ENCODE results near the gene ZP1.

ZP1 gene

DNA sequence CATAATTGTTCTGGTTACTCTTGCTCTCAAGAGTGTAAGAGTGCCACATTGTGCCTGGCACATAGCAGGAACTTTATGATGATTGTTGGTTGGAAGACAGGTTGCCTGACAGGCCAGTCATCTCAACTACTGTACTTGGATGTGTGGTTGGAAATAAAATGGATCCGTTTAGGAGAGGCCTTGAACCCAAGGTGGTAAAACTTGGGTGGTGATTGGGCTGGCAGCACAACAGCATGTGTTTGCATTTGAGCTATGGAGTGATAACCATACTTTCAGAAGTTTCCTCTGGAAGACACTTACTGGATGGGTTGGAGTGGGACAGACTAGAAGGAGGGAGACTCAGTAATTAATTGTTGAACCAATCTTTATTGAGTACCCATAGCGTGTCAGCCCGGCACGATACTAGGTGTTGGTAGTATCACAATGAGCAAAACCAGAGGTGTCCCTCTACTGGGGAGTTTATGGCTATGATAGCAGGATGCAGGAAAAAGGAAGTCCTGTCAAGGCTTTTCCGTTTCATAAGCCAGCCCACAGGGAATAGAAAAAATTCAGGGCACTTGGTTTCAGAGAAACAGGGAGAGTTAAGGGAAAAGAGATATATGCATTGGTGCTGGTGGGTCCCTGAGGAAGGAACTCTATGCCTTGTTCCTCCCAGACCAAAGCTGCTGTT is 43.5 kb downstream of the ZP1 start:
- DNase-seq: no peak

DNA sequence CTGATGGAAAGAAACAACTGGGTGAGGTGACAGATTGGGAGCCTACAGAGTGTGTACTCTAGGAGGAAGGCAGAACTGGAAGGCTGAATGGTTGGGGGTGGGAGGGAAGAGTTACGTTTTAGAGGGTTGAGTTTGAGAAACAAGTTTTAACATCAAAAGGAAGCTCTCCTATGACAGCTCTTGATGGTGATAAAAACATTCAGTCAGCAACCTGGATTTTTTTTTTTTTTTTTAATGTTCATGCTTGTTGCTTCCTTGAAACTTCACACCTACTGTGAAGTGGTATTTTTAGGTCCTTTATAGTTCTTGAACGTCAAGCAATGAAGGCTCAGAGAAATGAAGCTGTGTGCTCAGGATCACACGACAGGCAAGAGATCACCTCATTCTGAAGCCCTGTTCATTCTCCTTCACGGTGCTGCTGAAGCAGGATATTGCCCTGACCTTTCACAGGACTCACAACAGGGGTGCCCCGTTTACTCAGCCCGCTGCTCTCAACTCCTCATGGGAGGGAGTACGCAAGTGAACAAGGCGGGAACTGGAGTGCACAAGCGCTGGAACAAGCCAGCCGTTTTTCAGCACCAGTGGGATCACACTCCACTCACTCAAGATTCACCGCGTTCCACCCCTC is 45.0 kb downstream of the ZP1 start:
- peak; percentile 47 for DNase-seq

DNA sequence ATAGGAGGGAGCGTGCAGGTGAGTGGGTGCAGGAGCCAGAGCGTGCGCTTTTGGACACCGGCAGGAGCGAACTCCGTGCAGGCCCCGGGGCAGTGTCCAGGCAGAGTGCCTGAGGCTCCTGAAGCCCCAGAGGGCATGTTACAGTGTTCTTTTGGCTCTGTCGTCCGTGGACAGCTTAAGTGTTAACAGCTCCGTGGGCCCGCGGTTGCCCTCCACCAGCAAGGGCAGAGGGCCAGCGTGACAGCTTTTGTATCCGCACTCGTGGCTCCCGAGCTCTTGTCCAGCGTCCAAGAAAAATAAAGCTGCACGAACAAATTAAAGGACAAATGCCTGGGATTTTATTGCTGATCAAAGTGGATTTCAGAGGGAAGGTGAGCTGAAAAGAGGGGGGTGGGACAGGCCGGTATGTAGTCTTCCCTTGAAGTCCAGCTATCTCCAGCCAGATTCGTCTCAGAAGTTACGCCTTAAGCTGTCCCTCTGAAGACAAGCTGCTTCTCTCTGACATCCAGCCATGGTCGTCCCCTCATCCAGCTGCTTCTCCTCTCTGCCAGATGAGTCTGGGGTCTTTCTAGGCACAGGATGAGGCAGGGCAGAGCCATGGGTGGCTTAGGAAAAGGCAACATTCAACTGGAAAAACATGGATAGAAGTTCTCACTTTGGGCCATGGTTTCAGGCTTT is 45.6 kb downstream of the ZP1 start:
- DNase-seq: peak; percentile 19

DNA sequence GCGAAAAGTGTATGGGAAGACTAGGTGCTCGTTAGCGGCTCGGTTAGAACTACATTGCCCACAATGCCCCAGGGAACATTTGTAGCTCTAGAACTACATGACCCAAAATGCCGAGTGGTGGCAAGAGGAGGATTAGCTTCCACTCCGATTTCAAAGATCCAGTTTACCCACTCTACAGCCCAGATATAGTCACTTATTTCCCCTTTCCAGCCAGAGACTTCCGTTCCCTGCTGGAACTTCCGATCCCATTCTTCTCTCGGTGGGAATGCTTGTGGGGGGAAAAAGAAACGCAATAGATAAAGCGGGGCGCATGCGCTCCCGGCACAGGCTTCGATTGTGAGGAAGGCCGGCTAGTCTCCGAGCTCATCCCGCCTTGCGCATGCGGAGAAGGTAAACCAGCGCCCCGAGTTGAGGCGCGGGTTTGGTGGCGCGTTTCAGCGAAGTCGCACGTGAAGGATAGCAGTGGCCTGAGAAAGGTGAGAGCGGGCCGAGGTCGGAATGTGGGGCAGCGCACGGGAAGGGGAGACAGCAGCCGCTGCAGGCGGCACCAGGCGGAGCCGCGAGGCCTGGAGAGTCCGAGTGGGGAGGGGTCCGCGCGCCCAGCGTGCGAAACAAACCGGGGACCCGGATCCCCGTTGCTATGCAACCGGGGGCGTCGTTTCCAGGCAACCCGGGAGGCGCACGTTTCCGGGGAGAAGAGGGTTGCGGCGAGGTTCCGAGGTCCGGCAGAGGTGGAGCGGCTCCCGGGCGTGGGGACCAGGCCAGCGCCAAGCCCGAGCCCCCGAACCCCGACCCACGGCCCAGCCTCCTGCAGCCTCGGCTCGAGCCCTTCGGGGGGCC is 46.7 kb downstream of the ZP1 start, which contains the start of gene TMEM109:
TSS of gene TMEM109 (plus strand) at position 366 of the 840 bp plus-strand sequence. CDS start 5,536 bp downstream, outside the sequence.
- peak; percentile 85 for DNase-seq

DNA sequence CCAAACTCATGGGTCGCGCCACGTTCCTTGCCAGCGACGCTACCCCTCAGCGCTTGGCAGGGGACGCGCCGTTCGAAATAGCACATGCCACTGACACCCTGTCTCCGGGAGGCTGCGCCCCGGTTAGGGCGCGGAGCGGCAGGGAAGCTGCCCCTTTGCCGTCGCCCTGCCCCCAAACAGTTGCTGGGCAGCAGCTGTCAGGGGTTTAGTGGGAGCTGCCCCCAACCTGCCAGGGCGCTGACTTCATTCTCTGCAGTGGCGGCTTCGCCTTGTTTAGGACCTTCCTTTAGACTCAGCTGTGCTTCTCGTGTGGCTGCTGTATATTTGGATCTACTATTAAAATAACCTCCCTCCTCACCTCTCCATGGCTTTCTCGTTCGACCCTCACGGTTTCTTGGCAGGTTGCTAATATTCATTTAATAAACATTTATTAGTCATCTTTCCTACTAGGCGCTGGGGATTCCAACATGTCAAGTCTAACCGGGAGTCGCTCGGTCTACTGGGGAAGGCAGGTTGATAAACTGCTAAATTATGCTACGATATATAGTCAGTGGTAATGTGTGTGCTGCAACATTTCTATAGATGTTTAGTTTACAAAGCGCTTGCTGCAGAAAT is 47.4 kb downstream of the ZP1 start:
- peak; percentile 56 for DNase-seq

DNA sequence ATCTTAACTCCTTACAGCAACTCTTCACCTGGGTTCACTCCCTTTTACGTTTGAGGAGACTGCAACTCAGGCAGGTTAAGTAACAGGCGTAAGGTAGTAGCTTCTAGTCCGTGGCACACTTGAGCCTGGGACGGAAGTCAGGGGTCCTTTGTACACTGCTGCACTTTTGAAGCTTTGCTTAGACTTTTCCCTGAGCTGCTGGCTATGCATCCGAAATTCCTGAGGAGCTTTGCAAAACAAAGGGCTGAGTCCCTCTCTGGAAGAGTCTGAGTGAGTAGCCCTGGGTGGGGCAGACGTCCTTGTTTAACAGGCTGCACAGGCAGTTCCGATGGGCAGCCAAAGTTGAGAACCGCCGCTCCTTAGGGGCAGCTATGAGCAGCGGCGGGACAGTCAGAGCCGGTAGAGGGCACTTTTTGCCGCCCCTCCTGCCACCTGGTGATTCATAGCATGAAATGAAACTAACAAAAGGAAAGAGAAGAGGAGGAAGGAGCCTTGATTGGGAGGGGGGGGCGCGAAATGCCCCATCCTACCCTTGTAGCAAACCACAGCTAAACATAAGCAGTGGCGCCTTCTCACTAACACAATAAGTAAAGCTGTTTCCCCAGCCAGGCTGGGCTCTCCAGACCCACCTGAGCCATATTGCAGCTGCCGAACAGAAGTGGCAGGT is 48.0 kb downstream of the ZP1 start:
- peak; percentile 68 for DNase-seq

DNA sequence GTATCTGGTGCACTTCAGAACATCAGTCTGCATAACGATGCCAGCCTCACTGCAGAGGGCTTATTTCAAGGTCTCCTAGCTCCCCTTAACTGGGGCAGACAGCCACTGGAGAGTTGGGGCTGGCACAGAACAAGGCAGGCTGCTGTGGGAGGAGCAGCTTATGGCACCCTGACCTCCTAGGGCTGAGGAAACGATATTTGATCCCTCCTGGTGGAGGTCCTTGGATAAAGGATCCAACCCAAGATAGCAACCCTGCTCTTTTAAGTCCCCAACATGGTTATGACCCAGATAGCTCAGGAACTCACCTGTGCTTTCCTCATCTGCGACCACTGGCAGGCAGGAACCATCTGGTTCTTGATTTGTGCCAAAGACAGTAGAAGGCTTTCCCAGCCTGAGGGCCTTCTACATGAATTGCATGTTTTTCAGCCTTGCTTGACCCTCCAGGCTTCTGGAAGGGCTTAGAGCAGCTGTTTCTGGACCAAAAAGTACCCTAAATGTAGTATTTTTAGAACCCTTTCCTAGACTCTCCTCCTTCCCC is 49.4 kb downstream of the ZP1 start:
- DNase-seq: peak; percentile 17

DNA sequence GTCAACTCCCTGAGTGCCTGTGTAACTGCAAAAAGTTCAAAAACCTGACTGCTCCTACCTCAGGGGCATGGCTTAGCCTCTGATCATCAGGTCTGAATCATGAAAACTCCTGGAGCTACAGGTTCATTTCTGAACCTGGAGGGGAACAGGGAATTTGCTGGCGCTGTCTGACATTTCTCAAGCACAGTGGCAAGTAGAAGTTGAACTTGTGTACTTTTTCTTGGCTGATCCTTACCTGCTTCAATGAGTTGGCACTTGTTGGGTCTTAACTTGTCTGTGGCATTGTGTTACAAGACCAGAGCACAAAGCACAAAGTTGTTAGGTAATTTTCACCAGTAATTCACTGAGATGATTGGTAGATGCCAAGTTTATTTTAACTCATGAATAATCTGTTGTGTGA is 49.9 kb downstream of the ZP1 start:
- no peak for DNase-seq

DNA sequence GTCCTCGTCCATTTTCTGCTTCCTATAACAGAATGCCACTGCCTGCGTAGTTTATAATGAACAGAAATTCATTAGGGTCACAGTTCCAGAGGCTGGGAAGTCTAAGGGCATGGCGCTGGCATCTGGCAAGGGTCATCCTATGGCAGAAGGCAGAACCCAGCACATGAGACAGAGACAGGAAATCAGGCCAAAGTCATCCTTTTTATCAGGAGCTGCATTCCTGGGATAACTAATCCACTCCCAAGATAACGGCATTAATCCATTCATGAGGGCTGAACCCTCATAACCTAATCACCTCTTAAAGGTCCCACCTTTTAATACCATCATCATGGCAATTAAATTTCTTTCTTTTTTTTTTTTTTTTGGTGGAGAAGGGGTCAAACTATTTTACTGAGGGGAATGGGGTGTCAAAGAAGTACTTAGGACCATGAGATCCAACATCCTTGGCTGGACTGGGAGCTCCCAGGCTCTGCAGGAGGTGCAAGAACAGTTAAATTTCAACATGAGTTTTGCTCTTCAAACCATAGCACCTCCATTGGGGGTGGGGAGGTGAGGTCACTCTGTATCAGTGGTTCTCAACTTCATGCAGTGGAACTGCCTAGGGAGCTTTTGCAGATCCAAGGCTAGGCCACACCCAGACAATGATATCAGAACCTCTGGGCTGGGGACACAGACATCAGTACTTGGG is 51.1 kb downstream of the ZP1 start:
- no peak for DNase-seq

DNA sequence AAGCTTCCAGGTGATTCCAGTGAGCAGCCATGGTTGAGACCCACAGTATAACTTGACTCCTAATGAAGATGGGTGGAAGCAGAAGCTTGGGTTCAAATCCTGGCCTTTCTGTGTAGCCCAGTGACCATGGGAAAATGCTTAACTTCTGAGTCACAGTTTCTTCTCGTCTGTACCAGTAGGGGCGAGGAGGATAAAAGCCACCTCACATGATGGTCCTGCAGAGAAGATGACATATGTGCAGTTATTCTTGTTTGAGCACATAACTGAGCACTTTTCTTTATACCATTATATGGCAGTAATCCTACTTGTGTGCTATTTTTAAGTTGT is 51.6 kb downstream of the ZP1 start:
- no peak for DNase-seq

DNA sequence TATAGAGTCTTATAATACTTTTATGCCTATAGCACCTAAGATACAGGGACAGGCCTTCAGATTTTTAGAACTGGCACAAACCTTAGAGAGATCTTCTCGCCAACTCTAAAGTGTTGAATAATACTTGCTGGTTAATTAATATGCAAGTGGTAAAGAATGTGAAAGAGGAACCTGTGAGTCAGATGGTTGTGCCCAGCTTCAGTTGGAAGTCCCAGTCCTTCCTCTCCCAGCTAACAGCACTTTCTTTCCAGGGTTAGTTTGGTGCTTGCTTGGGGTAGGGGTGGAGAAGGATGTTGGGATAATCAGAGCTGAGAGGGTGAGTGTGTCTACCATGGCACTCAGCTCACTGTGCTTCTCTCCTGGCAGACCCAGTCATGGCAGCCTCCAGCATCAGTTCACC is 52.0 kb downstream of the ZP1 start:
- no peak for DNase-seq

DNA sequence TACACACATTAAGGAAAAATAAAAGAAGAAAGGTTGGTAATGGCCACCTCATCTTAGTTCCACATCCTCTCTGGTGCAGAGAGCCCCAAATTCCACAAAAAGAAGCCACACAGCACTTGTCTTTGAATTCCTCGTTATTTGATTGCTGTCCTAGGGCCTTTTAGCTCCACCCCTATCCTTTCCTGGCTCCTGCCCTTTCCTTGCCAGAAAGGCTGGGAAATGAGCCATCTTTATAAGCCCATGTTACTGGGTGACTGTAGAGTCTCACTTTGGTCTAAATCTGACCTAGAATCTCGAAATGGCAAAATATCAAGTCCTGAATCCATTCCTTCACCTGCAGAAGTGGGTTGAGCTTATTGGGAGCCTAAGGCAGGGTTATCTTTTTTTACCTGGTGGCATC is 52.6 kb downstream of the ZP1 start:
- no peak for DNase-seq

DNA sequence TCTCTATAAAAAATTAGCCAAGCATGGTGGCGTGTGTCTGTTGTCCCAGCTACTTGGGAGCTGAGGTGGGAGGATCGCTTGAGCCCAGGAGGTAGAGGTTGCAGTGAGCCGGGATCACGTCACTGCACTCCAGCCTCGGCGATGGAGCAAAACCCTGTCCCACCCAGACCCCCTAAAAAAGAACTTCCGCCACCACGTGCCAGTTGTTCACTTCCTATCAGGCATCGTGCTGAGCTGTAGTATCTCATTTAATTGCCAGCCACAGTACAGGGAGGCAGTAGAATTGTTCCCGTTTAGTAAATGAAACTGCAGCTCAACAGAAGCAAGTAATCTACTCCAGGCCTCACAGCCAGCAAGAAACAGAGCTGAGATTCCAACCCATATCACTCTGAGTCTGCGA is 53.9 kb downstream of the ZP1 start:
- DNase-seq: no peak

DNA sequence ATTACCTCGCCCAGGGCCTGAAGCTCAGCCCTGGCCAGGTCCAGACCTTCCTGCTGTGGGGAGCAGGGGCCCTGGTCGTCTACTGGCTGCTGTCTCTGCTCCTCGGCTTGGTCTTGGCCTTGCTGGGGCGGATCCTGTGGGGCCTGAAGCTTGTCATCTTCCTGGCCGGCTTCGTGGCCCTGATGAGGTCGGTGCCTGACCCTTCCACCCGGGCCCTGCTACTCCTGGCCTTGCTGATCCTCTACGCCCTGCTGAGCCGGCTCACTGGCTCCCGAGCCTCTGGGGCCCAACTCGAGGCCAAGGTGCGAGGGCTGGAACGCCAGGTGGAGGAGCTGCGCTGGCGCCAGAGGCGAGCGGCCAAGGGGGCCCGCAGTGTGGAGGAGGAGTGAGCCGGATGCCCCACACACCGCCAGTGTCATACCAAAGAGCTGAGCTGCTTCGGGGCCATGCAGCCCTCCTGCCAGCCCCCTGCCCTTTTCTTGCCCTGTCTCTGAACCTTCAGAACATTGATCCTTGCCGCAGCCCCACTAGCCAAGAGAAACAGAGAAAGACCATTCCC is 54.5 kb downstream of the ZP1 start:
- no peak for DNase-seq

DNA sequence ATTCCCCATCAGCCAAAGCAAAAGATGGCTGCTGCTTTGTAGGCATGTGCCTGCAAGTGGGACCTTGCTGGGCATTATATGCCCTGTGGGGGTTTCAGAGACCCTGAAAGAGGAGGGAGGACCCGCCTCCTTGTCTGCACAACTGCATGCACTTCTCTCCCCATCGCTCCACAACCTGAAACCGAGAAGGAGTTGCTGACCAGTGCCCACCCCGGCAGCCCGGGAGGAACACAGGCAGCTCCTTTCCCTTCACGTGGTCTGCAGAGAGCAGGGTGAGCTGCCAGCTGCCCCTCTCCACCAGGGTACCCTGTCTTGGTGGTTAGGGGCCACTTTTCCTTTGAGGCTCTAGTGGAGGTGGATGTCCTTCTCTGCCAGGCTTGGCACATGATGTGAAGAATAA is 55.6 kb downstream of the ZP1 start:
- DNase-seq: no peak

DNA sequence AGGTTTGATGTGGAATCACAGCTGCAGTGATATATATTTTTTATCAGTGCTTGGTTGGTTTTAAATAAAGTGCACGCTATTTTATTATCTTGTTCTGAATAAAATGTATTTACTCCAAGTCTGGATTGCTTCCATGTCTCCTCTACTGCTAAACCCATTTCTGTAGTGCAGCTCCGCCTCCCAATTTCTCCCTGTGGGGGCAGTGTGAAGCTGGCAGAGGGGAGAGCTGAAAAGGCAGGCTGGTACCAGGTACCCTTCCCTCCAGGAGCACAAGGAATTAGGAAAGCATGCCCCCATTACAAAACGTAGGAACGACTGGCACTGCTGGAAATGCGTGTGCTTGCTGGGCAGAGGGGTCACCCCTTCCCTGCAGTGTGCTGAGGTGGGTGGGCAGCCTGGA is 56.0 kb downstream of the ZP1 start:
- DNase-seq: no peak

DNA sequence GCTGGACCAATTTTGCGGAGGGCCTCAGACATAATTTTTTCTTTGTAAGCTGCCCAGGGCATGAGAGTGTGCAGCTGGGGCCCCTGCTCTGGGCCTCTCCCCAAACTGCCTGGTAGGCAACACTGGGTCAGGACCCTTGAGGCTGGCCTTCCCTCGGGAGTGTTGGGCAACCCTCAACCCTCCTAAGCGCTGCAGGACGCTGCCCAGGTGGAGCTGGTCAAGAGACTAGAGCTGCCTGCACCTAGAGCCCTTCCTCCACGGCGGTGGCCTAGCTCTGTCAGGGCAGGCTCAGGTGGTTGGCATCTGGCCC is 56.4 kb downstream of the ZP1 start:
- no peak for DNase-seq

DNA sequence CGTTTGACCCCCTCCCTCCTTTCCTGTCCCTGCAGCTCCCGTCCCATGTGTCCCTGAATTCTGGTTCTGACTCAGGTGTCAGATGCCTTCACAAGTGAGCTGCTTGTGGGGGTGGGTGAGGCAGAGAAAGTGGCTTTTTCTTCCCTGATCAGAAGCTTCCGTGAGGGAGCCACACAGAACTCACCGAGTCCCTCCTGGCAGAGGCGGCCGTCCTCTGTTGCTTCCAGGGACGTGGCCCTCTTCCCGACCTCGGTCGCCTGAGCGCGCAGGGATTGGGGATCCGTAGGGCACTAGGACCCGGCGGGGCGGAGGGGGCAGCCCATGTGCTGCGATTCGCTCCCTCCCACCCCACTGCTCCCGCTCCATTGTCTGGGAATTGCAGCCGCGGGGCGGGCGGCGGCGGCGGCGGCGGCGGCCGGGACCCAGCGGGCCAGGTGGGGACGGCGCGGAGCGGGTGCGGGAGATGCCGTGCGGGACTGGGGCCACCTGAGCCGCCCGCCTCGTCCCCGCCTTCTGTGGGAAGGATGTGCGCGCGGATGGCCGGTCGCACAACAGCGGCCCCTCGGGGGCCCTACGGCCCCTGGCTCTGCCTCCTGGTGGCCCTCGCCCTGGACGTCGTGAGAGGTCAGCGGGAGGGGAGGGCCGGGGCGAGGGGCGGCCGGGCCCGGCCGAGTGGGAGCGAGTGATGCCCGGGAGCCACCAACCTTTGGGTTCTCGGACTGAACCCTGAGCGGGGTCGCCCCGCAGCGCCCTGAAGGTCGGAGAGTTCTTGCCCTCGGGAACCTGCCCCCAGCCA is 57.0 kb downstream of the ZP1 start, which contains the start of gene TMEM132A:
TSS of gene TMEM132A (plus strand) at position 351 of the 796 bp plus-strand sequence. CDS start at position 525, 174 bp downstream.
- no peak for DNase-seq
